Endothelial cell of hepatic sinusoid (primary cell): ENCODE measurements around the gene COMMD1.
"Not testable (repeated sequence)": the region's sequence is repeated elsewhere in the genome, so short reads cannot be mapped to it uniquely, and the experiment has no call there.

Experiments
- in situ Hi-C: cut with HindIII; loops from 2 replicates; pipeline ENCODE4 v1.10.0; 2017; ENCODE audit warnings: low sequenced_read_pairs

The COMMD1 gene

DNA sequence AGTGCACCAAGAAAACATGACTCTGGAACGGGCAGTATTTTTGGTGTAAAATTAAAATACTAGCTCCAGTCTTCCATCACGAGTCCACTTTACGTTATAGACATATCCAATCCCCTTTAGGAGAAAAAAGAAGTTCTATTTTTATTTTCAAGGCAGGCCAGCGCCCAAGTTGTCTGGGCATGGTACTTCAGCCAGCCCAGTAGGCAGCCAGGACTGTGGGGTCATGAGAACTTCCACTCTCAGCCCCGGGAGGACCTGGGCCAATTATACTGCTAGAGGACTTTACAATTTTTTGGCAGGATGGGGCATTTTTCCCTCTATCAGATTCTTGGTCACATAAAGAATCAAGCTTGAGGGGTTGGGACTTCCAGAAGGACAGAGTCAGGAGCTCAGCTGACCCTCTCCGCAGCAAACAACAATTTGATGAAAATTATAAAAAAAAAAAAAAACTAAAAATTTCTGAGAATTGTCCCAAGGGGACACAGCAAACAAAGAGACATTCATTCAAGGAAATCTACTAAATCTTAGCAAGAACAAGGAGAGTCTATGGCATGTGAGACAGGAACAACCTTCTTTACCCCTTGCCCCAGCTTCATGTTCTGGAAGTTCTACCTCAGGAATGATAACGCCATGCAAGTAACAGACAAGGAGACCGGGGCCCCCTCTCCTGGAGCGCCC, 253.1 kb downstream of the COMMD1 start:
- in situ Hi-C loops: loop anchor here (5.0 kb wide), 1 partner anchor 74 kb away; no protein-coding TSS in a partner anchor

DNA sequence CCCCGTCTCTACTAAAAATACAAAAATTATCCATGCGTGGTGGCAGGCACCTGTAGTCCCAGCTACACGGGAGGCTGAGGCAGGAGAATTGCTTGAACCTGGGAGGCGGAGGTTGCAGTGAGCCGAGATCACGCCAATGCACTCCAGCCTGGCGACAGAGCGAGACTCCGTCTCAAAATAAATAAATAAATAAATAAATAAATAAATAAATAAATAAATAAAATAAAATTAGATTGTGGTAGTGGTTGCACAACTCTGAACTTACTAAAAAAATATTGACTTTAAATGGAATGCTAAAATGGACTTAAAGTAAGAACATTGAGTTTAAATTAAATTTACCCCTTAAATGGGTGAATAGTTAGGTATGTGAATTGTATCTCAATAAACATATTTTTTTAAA, 255.2 kb downstream of the COMMD1 start:
- in situ Hi-C loops: not testable (repeated sequence)

DNA sequence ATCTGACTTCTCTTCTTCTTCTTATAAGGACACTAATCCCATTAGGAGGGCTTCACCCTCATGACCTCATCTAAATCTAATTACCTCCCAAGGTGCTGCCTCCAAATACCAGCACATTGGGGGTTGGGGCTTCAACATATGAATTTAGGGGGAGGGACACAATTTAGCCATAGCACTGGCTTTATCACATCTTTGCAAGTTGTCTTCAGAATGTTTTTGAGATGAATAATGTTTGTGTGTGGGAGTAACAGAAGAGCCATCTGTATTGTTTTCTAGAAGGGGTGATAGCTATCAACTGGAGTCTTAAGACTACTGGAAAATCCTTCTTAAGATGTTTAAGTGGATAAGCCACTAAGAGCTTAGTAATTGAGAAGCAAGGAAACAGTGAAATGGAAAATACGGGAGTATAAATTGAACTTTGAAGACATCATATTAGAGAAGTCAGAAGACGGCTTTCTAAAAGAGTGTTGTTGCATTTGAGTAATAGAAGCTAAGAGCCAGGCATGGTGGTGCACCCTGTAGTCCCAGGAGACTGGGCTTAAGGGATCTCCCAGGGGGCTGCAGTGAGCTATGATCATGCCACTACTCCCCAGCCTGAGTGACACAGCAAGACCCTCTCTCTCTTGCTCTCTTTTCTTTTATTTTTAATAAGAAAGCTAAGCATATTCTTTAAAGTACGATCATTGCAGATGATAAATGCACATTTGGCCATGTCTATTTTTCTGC, 257.8 kb downstream of the COMMD1 start:
- in situ Hi-C loops: no loop called here

DNA sequence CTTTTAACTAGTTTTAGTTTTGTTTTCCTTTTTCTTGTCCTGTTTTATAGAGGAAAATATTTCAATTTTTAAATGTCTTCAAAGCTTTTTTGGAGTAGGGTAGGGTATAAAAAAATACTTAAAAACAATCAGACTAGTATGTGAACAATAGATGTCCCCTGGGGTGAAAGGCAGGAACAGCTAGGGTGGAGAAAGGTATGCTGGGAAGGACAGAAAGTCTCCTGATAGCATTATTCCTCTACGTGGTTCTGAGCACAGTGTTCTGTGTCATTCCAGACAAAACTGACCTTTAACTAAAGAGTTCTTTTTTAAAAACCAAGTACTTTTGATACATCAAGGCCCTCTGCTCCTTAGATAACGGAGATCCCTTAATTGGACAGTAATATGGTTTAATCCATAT, 258.4 kb downstream of the COMMD1 start:
- in situ Hi-C loops: no loop called here

DNA sequence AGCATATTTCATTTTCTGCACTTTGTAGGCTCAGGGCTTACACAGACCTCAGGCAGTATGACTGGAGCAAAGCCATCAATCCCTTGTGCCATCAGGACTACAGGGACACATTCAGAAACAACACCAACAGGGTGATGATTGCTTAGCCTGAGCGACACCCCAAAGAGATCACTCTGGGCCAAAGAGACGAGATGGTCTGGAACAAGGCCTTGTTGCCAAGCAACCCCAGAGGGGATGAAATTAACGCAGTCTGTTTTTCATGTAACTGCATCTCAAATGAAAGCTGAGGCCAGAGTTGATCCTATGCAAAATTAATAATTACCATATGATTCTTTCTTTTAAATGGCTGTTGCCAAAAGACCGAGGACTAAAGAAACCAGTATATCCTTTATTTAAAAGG, 270.3 kb downstream of the COMMD1 start:
- in situ Hi-C loops: no loop called here

DNA sequence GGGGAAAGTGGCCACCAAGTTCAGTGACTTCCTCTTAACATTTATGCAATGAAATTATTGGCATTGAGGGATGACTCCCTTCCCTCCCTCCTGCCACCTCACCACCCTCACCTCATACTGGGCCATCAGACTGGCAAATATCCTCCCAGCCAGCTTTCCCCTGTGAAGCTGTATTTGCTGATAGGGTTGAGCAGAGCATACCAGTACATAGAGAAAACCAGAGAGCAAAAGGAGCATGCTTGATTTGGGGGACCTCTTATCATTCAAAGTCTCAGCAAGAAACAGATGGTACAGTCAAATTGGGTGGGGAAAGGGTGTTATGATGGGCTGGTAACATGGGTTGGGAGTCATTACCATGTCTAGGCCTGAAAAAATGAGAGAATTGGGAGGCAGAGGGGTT, 271.3 kb downstream of the COMMD1 start:
- in situ Hi-C loops: no loop called here

DNA sequence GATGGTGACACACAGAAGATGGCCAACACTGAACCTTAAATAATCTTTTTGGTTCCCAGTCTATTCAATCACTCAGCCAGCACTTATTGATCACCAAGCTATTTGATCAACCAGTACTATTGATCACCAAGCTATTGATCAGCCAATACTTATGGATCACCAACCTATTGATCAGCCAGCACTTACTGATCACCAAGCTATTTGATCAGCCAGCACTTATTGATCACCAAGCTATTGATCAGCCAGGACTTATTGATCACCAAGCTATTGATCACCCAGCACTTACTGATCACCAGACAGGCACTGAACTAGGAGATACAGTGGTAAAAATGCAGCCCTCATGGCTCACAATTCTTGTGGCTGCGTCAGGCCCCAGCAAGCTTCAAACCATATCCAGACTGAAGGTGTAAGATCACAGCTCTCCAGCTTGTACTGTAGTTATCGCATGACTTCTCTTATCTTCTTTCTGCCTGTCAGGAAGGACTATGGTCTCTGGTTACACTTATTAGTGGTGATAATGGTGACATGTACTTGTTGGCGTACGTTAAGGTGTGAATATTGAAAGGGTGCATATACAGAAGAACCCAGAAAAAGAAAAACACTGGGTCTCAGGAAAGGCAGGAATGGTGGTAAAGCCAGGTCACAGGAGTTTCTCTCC, 272.0 kb downstream of the COMMD1 start:
- in situ Hi-C loops: no loop called here

DNA sequence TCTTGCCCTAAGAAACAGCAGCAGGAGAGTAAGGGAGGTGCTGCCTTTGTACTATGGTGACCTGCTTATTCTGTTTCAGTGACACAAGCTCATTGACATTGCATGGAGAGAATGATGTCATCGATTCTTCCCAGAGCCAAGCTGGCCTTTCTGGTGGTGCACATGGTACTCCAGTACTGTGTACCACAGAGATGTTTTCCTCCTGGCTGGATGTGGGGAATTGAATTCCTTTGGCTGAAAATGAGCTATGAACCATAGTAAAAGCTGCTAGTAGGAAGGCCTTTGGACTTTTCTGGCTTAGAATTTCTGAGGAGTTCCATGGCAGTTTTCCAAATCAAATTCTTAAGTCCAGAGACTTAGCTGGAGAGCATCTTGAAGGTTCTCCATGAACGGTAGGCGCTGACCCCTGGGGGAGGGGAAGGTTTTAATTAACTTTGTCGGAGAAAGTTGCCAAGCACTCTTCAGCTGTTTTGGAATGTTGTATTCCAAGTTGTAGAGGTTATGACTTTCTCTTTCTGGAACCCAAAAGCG, 273.3 kb downstream of the COMMD1 start:
- in situ Hi-C loops: no loop called here

DNA sequence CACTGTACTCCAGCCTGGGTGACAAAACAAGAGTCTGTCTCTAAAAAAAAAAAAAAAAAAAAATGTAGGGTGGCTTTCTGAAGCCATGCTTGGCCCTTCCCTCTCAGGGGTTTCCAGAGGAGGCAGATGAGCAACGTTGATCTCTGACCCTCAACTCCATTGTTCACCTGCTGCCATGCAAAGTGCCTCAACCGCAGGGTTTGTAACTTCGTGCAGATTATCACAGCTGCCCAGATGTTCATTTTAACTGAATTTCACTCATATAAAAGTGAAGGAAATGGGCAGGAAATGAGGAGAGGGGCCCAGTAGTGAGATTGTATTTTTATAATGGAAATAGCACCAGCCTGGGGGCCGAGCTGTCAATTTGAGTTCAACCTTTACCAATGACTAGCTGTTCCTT, 275.5 kb downstream of the COMMD1 start:
- in situ Hi-C loops: no loop called here

DNA sequence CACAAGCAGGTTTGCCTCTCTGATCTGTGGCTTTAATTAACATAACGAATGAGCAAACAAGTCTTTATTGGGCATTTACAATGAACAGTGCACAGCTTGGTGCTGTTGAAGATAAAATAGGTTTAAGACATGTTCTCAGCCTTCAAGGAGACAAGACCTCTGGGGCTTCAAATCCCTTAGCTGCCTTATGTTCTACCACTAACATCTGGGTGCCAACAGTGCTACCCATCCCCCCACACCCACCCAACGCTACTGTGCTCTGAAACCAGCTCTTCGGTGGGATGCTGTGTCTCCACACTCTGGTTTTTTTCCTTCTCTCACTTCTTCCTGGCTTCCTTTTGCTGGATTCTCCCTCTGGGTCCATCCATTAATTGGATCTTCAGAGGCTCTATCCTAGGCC, 276.4 kb downstream of the COMMD1 start:
- in situ Hi-C loops: no loop called here

DNA sequence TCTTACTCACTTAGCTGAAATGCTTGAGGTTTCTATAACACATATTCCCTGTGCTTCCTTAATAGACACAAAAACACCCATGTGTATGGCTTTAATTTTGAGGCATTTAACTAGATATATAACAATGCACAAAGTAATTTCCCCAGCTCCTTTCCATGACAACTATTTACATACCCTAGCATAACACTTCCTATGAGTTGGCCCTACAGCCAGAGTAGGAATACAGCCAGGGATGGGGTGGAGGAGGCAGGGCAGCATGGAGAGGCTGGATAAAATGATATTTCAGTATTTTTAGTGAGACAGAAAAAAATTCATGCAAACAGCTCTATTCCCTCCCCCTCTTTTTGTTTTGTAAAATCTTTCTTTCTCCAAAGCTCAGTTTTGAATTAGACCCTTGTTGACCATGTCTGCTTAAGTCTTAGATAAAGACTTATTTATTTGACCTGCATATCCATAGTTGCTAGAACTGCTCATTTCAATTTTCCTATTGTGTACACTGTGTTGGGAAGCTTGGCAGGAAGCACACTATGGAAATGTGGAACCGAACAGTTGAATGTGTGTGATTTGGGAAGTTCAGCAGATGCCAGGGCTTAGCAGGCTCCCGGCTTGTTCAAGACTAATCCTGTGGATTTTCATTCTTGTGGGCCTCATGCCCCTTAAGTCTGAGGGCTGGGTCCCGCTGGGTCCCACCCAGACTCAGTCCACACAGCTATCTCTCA, 279.2 kb downstream of the COMMD1 start:
- in situ Hi-C loops: loop anchor here (5.0 kb wide), 1 partner anchor 52 kb away; no protein-coding TSS in a partner anchor
